KG1 (cell line): Measurements from ENCODE around the gene MOSMO.
"Not testable (repeated sequence)": the region's sequence is repeated elsewhere in the genome, so short reads cannot be mapped to it uniquely, and the experiment has no call there.

Experiments
- DNase-seq: peaks from one replicate; lab custom pipeline; 2025; lab: John Stamatoyannopoulos, UW

MOSMO gene

GRCh38 chr16:22003195-22003594, 4.7 kb upstream of the MOSMO start:
- no peak for DNase-seq

GRCh38 chr16:22004341-22004740, 3.6 kb upstream of the MOSMO start:
- DNase-seq, result no peak

- no peak for DNase-seq
These were observed 2.2 kb upstream of the MOSMO start for GRCh38 chr16:22005746-22006145.

GRCh38 chr16:22006636-22007035, 1.3 kb upstream of the MOSMO start:
- DNase-seq, result no peak

GRCh38 chr16:22007159-22007508, 777 bp upstream of the MOSMO start:
- no peak for DNase-seq

- no peak for DNase-seq
These were observed 526 bp downstream of the MOSMO start for GRCh38 chr16:22008215-22009059.

- DNase-seq, result no peak
These were observed 3.0 kb downstream of the MOSMO start for GRCh38 chr16:22010902-22011301.

GRCh38 chr16:22012241-22012640, 4.3 kb downstream of the MOSMO start:
- DNase-seq, result no peak

- DNase-seq, result no peak
These were observed 5.6 kb downstream of the MOSMO start for GRCh38 chr16:22013486-22013885.

GRCh38 chr16:22014271-22014873, 6.5 kb downstream of the MOSMO start:
- DNase-seq, result no peak

- DNase-seq, result no peak
These were observed 9.0 kb downstream of the MOSMO start for GRCh38 chr16:22016927-22017326.

GRCh38 chr16:22018559-22018958, 10.6 kb downstream of the MOSMO start:
- DNase-seq, result no peak

- DNase-seq, result no peak
These were observed 14.2 kb downstream of the MOSMO start for GRCh38 chr16:22022151-22022550.

GRCh38 chr16:22023505-22023904, 15.6 kb downstream of the MOSMO start:
- DNase-seq, result no peak

- not testable (repeated sequence) for DNase-seq
These were observed 16.9 kb downstream of the MOSMO start for GRCh38 chr16:22024785-22025184.

GRCh38 chr16:22027633-22028032, 19.7 kb downstream of the MOSMO start:
- no peak for DNase-seq

- no peak for DNase-seq
These were observed 21.7 kb downstream of the MOSMO start for GRCh38 chr16:22029632-22030031.

GRCh38 chr16:22030087-22030812, 22.3 kb downstream of the MOSMO start:
- no peak for DNase-seq

- no peak for DNase-seq
These were observed 23.7 kb downstream of the MOSMO start for GRCh38 chr16:22031483-22032083.

GRCh38 chr16:22034503-22034902, 26.6 kb downstream of the MOSMO start:
- DNase-seq, result no peak

GRCh38 chr16:22035153-22035552, 27.2 kb downstream of the MOSMO start:
- DNase-seq, result no peak

GRCh38 chr16:22043882-22044281, 36.0 kb downstream of the MOSMO start:
- DNase-seq, result not testable (repeated sequence)

- DNase-seq, result not testable (repeated sequence)
These were observed 38.0 kb downstream of the MOSMO start for GRCh38 chr16:22045888-22046287.
